NCI-H1105 treated with DMSO at 0.1 percent for 48 hours (cell line): ENCODE results near the gene RAVER1.
"Not testable (repeated sequence)": the region's sequence is repeated elsewhere in the genome, so short reads cannot be mapped to it uniquely, and the experiment has no call there.

Experiments used
- DNase-seq: peaks from one replicate; lab custom pipeline; 2025; lab: John Stamatoyannopoulos, UW

Gene RAVER1

GRCh38 chr19:10344780-10345179 is 11.5 kb upstream of the RAVER1 start:
- DNase-seq = no peak

GRCh38 chr19:10343495-10343894 is 10.2 kb upstream of the RAVER1 start:
- no peak for DNase-seq

- no peak for DNase-seq
Observed at GRCh38 chr19:10339977-10340376, 6.6 kb upstream of the RAVER1 start.

GRCh38 chr19:10339380-10339960 is 6.1 kb upstream of the RAVER1 start, which contains the start of gene ICAM3:
ICAM3 (minus strand) TSS chr19:10339624; CDS start chr19:10339614, 10 bp downstream.
- DNase-seq = no peak

- no peak for DNase-seq
Observed at GRCh38 chr19:10338940-10339339, 5.6 kb upstream of the RAVER1 start.

GRCh38 chr19:10336725-10337124 is 3.4 kb upstream of the RAVER1 start:
- not testable (repeated sequence) for DNase-seq

GRCh38 chr19:10335352-10335985 is 2.1 kb upstream of the RAVER1 start:
- no peak for DNase-seq

- peak; percentile 49 for DNase-seq
Observed at GRCh38 chr19:10334588-10335351, 1.4 kb upstream of the RAVER1 start.

- no peak for DNase-seq
Observed at GRCh38 chr19:10333758-10334587, 644 bp upstream of the RAVER1 start.

GRCh38 chr19:10332158-10332964 is 968 bp downstream of the RAVER1 start:
- DNase-seq = no peak

- no peak for DNase-seq
Observed at GRCh38 chr19:10329555-10329954, 3.8 kb downstream of the RAVER1 start.

GRCh38 chr19:10328558-10329429 is 4.5 kb downstream of the RAVER1 start:
- no peak for DNase-seq

GRCh38 chr19:10327793-10328192 is 5.5 kb downstream of the RAVER1 start:
- DNase-seq = no peak

- no peak for DNase-seq
Observed at GRCh38 chr19:10325732-10326131, 7.6 kb downstream of the RAVER1 start.

- DNase-seq = no peak
Observed at GRCh38 chr19:10321874-10322835, 11.2 kb downstream of the RAVER1 start.

- DNase-seq = no peak
Observed at GRCh38 chr19:10321417-10321797, 11.9 kb downstream of the RAVER1 start.

- DNase-seq = no peak
Observed at GRCh38 chr19:10320602-10321416, 12.5 kb downstream of the RAVER1 start.
